WTC11 (cell line): ENCODE results near the gene CPPED1. TPM values are rescaled to one million over a fixed set of nuclear protein-coding genes. Genes with fewer than 3 reads are reported as not detected.

ENCODE experiments used
- ATAC-seq: fragments of 200-7000 bp; cut with Tn5 transposase; 2 replicates; pipeline ENCODE4 v1.10.0; 2021; ENCODE audit warnings: mild to moderate bottlenecking, moderate library complexity
- CTCF ChIA-PET: fragments of 300-600 bp; sonication (Branson Sonifier 250); formaldehyde crosslinking; loops from one replicate; lab custom pipeline; 2021; ENCODE audit warnings: antibody characterized with exemption; lab: Charles Lee
- POLR2A ChIA-PET: fragments of 350-600 bp; sonication (Branson Sonifier 250); formaldehyde crosslinking; loops from one replicate; lab custom pipeline; 2021; ENCODE audit warnings: antibody characterized with exemption; lab: Charles Lee
- DNase-seq: peaks from one replicate; pipeline ENCODE4 v3.0.0; 2021; ENCODE audit warnings: low spot score
- H3K27ac Mint-ChIP-seq: 2 replicates; pipeline ENCODE4 v1.8.0; 2021; ENCODE audit warnings: mixed read lengths
- H3K27me3 Mint-ChIP-seq: 2 replicates; pipeline ENCODE4 v1.8.0; 2021; ENCODE audit warnings: low read depth, mild to moderate bottlenecking, moderate library complexity, mixed read lengths
- H3K36me3 Mint-ChIP-seq: 2 replicates; pipeline ENCODE4 v1.8.0; 2021; ENCODE audit warnings: mixed read lengths
- H3K4me1 Mint-ChIP-seq: 2 replicates; pipeline ENCODE4 v1.8.0; 2022; ENCODE audit warnings: mixed read lengths
- H3K4me3 Mint-ChIP-seq: 2 replicates; pipeline ENCODE4 v1.8.0; 2021; ENCODE audit warnings: mild to moderate bottlenecking, moderate library complexity, mixed read lengths
- H3K9me3 Mint-ChIP-seq: 2 replicates; pipeline ENCODE4 v1.8.0; 2021; ENCODE audit warnings: mixed read lengths
- AR ChIP-seq: fragments of 250-450 bp; sonication (Bioruptor Pico); IDR thresholded peaks from 2 replicates; pipeline ENCODE4 v1.9.0; 2021; ENCODE audit warnings: mild to moderate bottlenecking
- ARID4B ChIP-seq: sonication (generic); formaldehyde crosslinking; IDR thresholded peaks from 2 replicates; pipeline ENCODE4 v1.8.0; 2023; ENCODE audit warnings: missing genetic modification reagents, mild to moderate bottlenecking, borderline replicate concordance
- ATF1 ChIP-seq: sonication (generic); formaldehyde crosslinking; IDR thresholded peaks from 2 replicates; pipeline ENCODE4 v1.8.1; 2023; ENCODE audit warnings: mild to moderate bottlenecking, moderate library complexity, missing genetic modification reagents
- EMX1 ChIP-seq: fragments of 250-450 bp; sonication (Bioruptor Pico); IDR thresholded peaks from 2 replicates; pipeline ENCODE4 v1.8.0; 2021; ENCODE audit warnings: mild to moderate bottlenecking
- FOXJ3 ChIP-seq: sonication (generic); formaldehyde crosslinking; IDR thresholded peaks from 2 replicates; pipeline ENCODE4 v1.9.0; 2021; ENCODE audit warnings: missing genetic modification reagents, mild to moderate bottlenecking, borderline replicate concordance
- IRF1 ChIP-seq: sonication (generic); formaldehyde crosslinking; IDR thresholded peaks from 2 replicates; pipeline ENCODE4 v1.8.0; 2023; ENCODE audit warnings: missing genetic modification reagents
- JAZF1 ChIP-seq: fragments of 250-450 bp; sonication (Bioruptor Pico); IDR thresholded peaks from 2 replicates; pipeline ENCODE4 v1.9.0; 2021; ENCODE audit warnings: moderate library complexity, mild to moderate bottlenecking, inconsistent platforms
- PRRX2 ChIP-seq: fragments of 250-450 bp; sonication (Bioruptor Pico); IDR thresholded peaks from 2 replicates; pipeline ENCODE4 v1.8.0; 2021; ENCODE audit warnings: mild to moderate bottlenecking
- SMAD3 ChIP-seq: sonication (generic); formaldehyde crosslinking; IDR thresholded peaks from 2 replicates; pipeline ENCODE4 v1.8.0; 2022; ENCODE audit warnings: missing genetic modification reagents, mild to moderate bottlenecking, borderline replicate concordance
- SOX15 ChIP-seq: fragments of 250-450 bp; sonication (Bioruptor Pico); IDR thresholded peaks from 2 replicates; pipeline ENCODE4 v1.9.0; 2021; ENCODE audit warnings: mild to moderate bottlenecking
- SP1 ChIP-seq: sonication (generic); formaldehyde crosslinking; conservative IDR thresholded peaks from 2 replicates; pipeline ENCODE4 v1.8.1; 2022; ENCODE audit warnings: missing genetic modification reagents
- STAT6 ChIP-seq: sonication (generic); formaldehyde crosslinking; conservative IDR thresholded peaks from 2 replicates; pipeline ENCODE4 v1.8.1; 2023; ENCODE audit warnings: mild to moderate bottlenecking, low read depth, missing genetic modification reagents, moderate library complexity
- TEAD1 ChIP-seq: sonication (generic); formaldehyde crosslinking; IDR thresholded peaks from 2 replicates; pipeline ENCODE4 v1.8.0; 2022; ENCODE audit warnings: mild to moderate bottlenecking, missing genetic modification reagents
- TEAD4 ChIP-seq: sonication (generic); formaldehyde crosslinking; IDR thresholded peaks from 2 replicates; pipeline ENCODE4 v1.8.0; 2022; ENCODE audit warnings: mild to moderate bottlenecking, missing genetic modification reagents
- ZNF121 ChIP-seq: sonication (generic); formaldehyde crosslinking; IDR thresholded peaks from 2 replicates; pipeline ENCODE4 v1.8.0; 2023; ENCODE audit warnings: missing genetic modification reagents
- ZNF138 ChIP-seq: sonication (generic); formaldehyde crosslinking; conservative IDR thresholded peaks from 2 replicates; pipeline ENCODE4 v1.8.1; 2022; ENCODE audit warnings: mild to moderate bottlenecking, moderate library complexity, missing genetic modification reagents
- total RNA-seq: library from RNA; stranded (reverse); gene quantifications from 3 replicates; pipeline ENCODE4 v1.2.3, GENCODE V29; 2021
- TF ChIP-seq, protein P1 (sequence below): sonication (generic); formaldehyde crosslinking; IDR thresholded peaks from 2 replicates; pipeline ENCODE4 v1.8.0; 2022; ENCODE audit warnings: mild to moderate bottlenecking, missing genetic modification reagents

CPPED1 gene
- total RNA-seq, 1 experiment from 2014 or later = 8.8 TPM

DNA sequence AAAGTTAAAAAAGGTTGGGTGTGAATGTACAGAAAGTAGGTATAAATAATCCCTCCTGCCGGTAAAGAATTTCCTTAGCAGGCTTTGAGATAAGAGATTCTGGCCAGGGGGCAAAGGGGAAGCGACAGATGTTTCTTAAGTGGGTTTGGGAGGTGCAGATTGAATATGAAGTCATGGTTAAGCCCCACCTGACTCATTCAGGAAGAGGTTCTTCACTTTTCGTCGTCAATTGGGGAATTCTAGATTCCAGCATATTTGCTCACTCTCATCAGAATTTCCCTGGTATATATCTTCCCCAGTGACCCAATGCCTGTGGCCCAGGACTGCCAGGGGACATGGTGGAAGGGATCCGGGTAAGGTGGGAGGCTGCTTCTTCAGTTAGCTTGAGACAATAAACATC, 127.8 kb downstream of the CPPED1 start (continued):
- TF ChIP-seq PRRX2 (CRISPR knock-in tag) (no peak), JAZF1 (CRISPR knock-in tag) (no peak), TEAD1 (CRISPR knock-in tag) (no peak), SP1 (no peak), ZNF121 (CRISPR knock-in tag) (no peak), STAT6 (CRISPR knock-in tag) (no peak)
- TF ChIP-seq, all 79 proteins: peak for 0

- ChIA-PET POLR2A (no interaction called here), CTCF (interaction anchor here (0.6 kb wide), 1 partner anchor 786 kb away, joined by 3 read pairs; no protein-coding TSS in a partner anchor)
- no peak for TF ChIP-seq FOXJ3 (CRISPR knock-in tag)
- no peaks in the 10 kb centered on the region for H3K27me3 Mint-ChIP-seq
- ATAC-seq (no peak), DNase-seq (no peak)
- H3K4me3 Mint-ChIP-seq = no peak overlapping the region
- H3K9me3 Mint-ChIP-seq = peaks cover 9% of the 10 kb centered on the region
- no peak overlapping the region for H3K27ac Mint-ChIP-seq
- peaks cover 15% of the 10 kb centered on the region for H3K4me1 Mint-ChIP-seq
- peaks cover 5% of the 10 kb centered on the region for H3K36me3 Mint-ChIP-seq
Measured at GRCh38 chr16:12675046-12675445, 128.6 kb downstream of the CPPED1 start.

DNA sequence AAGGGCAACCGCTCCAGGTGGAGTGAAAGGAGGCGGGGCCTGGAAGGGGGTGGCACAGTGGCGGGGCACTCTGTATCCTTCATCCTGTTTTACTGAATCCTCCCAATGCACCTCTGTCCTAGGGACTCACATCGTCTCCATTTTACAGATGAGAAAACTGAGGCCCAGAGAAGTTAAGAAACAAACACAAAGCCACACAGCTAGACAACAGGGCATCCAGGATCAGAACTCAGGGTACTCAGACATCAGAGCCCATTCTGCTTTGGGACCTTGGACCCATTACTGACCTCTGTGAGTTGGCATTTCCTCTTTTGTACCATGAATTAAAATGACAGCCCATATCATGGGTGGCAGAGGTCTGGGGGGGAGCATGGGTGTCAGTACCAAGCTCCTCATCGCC, 129.2 kb downstream of the CPPED1 start:
- POLR2A ChIA-PET = no interaction called here
- H3K9me3 Mint-ChIP-seq = peaks cover 4% of the 10 kb centered on the region
- CTCF ChIA-PET = no interaction called here
- TF ChIP-seq, protein P1, sequence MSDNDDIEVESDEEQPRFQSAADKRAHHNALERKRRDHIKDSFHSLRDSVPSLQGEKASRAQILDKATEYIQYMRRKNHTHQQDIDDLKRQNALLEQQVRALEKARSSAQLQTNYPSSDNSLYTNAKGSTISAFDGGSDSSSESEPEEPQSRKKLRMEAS (CRISPR knock-in tag) = no peak
- no peak for TF ChIP-seq ZNF138 (CRISPR knock-in tag)
- no peak for TF ChIP-seq IRF1
- no peak for TF ChIP-seq ATF1 (CRISPR knock-in tag)
- no peak for TF ChIP-seq TEAD4 (CRISPR knock-in tag)
- no peak for TF ChIP-seq SOX15
- TF ChIP-seq SMAD3 = no peak
- TF ChIP-seq AR (CRISPR knock-in tag) = no peak
- TF ChIP-seq EMX1 (CRISPR knock-in tag) = no peak
- TF ChIP-seq ARID4B (CRISPR knock-in tag) = no peak
- H3K27me3 Mint-ChIP-seq = no peaks in the 10 kb centered on the region
- ATAC-seq (no peak), DNase-seq (no peak)
- peaks cover 10% of the 10 kb centered on the region for H3K4me1 Mint-ChIP-seq
- no peak overlapping the region for H3K4me3 Mint-ChIP-seq
- no peak overlapping the region for H3K27ac Mint-ChIP-seq
- H3K36me3 Mint-ChIP-seq = no peaks in the 10 kb centered on the region; the same call in 1 of the 2 replicates
